Activated naive CD8-positive, alpha-beta T cell treated with anti-CD3 and anti-CD28 coated beads, Interleukin-2, amount 50 U/mL, for 24 hours (primary cell): Measurements from ENCODE around the gene TOR1AIP1.
"Not testable (repeated sequence)": the region's sequence is repeated elsewhere in the genome, so short reads cannot be mapped to it uniquely, and the experiment has no call there.

ENCODE experiments used
- ATAC-seq: fragments of 150-1000 bp; cut with Tn5 transposase; one replicate; pipeline ENCODE4 v1.10.0; 2021
- DNase-seq: peaks from one replicate; pipeline ENCODE4 v3.0.0; 2021
- H3K27ac Mint-ChIP-seq: one replicate; pipeline ENCODE4 v1.8.0; 2021; ENCODE audit warnings: mild to moderate bottlenecking, mixed read lengths
- H3K27me3 Mint-ChIP-seq: one replicate; pipeline ENCODE4 v1.8.0; 2021; ENCODE audit warnings: mixed read lengths
- H3K36me3 Mint-ChIP-seq: one replicate; pipeline ENCODE4 v1.8.0; 2021; ENCODE audit warnings: low read depth, mixed read lengths
- H3K4me1 Mint-ChIP-seq: one replicate; pipeline ENCODE4 v1.8.0; 2021; ENCODE audit warnings: mixed read lengths
- H3K4me3 Mint-ChIP-seq: one replicate; pipeline ENCODE4 v1.8.0; 2021; ENCODE audit warnings: mild to moderate bottlenecking, moderate library complexity, mixed read lengths
- H3K9me3 Mint-ChIP-seq: one replicate; pipeline ENCODE4 v1.8.0; 2021; ENCODE audit warnings: mixed read lengths

Gene TOR1AIP1, protein sequence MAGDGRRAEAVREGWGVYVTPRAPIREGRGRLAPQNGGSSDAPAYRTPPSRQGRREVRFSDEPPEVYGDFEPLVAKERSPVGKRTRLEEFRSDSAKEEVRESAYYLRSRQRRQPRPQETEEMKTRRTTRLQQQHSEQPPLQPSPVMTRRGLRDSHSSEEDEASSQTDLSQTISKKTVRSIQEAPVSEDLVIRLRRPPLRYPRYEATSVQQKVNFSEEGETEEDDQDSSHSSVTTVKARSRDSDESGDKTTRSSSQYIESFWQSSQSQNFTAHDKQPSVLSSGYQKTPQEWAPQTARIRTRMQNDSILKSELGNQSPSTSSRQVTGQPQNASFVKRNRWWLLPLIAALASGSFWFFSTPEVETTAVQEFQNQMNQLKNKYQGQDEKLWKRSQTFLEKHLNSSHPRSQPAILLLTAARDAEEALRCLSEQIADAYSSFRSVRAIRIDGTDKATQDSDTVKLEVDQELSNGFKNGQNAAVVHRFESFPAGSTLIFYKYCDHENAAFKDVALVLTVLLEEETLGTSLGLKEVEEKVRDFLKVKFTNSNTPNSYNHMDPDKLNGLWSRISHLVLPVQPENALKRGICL

DNA sequence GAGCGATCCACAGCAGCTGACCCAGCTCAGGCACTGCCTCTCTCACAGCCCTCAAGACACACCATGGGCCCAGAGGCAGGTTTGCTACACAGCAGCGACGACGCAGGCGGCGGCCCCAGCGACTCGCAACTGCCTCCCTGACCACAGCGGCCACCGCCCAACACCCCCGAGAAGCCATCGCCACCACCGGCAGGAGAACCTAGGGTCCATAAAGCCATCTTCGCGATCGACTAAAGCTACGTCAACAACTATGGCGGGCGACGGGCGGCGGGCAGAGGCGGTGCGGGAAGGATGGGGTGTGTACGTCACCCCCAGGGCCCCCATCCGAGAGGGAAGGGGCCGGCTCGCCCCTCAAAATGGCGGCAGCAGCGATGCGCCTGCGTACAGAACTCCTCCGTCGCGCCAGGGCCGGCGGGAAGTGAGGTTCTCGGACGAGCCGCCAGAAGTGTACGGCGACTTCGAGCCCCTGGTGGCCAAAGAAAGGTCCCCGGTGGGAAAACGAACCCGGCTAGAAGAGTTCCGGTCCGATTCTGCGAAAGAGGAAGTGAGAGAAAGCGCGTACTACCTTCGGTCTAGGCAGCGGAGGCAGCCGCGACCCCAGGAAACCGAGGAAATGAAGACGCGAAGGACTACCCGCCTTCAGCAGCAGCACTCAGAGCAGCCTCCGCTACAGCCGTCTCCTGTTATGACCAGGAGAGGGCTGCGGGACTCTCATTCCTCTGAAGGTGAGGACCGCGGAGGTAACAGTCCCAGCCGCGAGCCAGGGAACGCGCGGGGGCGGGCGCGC is at the start of gene TOR1AIP1:
Gene TOR1AIP1, plus strand, starts transcription at position 33 of the 787 bp plus-strand sequence. Its CDS starts 218 bp downstream, at position 251.
- peak within 1 kb of the TSS; percentile 92 for H3K4me3 Mint-ChIP-seq
- H3K27me3 Mint-ChIP-seq: no peaks in the 10 kb centered on the region
- DNase-seq: peak; percentile 96
- H3K4me1 Mint-ChIP-seq: peaks cover 70% of the 10 kb centered on the region
- H3K27ac Mint-ChIP-seq: peak within 1 kb of the TSS; percentile 98
- no peaks in the 10 kb centered on the region for H3K9me3 Mint-ChIP-seq
- H3K36me3 Mint-ChIP-seq: peaks cover 21% of the 10 kb centered on the region
- peak; percentile 82 for ATAC-seq

DNA sequence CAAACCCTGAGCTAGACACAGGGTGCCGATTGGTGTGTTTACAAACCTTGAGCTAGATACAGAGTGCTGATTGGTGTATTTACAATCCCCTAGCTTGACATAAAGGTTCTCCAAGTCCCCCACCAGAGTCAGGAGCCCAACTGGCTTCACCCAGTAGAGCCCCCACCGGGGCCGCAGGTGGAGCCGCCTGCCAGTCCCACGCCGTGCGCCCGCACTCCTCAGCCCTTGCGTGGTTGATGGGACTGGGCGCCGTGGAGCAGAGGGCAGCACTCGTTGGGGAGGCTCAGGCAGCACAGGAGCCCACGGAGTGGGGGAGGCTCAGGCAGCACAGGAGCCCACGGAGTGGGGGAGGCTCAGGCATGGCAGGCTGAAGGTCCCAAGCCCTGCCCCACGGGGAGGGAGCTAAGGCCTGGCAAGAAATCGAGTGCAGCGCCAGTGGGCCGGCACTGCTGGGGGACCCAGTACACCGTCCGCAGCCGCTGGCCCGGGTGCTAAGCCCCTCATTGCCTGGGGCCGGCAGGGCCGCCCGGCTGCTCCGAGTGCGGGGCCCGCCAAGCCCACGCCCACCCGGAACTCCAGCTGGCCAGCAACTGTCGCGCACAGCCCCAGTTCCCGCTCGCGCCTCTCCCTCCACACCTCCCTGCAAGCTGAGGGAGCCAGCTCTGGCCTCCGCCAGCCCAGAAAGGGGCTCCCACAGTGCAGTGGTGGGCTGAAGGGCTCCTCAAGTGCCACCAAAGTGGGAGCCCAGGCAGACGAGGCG is 45.2 kb upstream of the TOR1AIP1 start:
- H3K36me3 Mint-ChIP-seq, H3K4me1 Mint-ChIP-seq, H3K4me3 Mint-ChIP-seq, ATAC-seq, H3K9me3 Mint-ChIP-seq, DNase-seq, H3K27ac Mint-ChIP-seq, H3K27me3 Mint-ChIP-seq: not testable (repeated sequence)

DNA sequence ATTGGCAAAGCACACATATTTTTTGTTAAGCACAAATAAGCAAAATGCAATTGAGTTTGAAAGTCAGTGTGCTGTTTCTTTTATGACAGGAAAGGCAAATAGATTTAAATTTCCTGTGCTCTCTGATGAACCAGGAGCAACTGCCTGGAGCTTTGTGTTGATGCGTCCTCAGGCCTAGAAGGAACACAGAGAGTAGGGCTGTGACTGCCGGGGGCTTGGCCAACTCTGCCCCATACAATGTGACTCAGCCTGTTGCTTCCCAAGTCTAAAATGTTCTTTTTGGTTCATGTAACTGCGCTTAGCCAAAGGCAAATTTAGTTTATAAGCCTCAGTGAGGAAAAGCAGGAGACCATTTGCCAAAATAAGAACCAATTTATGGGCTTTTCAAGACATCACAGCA is 42.0 kb upstream of the TOR1AIP1 start:
- Mint-ChIP-seq H3K9me3 (no peaks in the 10 kb centered on the region), H3K4me1 (no peaks in the 10 kb centered on the region), H3K36me3 (peaks cover 10% of the 10 kb centered on the region), H3K27ac (no peak overlapping the region), H3K4me3 (no peak overlapping the region), H3K27me3 (no peaks in the 10 kb centered on the region)
- DNase-seq (no peak), ATAC-seq (no peak)

DNA sequence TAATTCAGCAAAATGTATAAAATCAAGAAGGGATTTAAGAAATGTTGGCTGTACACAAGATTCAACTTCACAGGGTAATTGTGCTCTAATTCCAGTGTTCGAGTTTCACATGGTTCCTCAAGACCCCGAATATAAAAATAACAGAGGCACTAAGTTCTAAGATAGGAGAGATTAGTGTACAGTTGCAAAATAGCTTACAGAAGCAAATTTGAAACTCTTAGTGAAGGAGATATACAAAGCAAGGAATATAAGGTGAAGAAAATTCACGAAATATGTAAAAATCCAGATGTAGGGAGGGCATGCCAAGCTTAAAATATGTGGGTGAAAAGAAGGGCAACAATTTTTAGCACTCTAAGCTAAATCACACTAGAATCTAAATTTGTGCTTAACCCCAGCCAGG is 33.9 kb upstream of the TOR1AIP1 start:
- H3K27me3 Mint-ChIP-seq: no peaks in the 10 kb centered on the region
- no peak overlapping the region for H3K27ac Mint-ChIP-seq
- no peaks in the 10 kb centered on the region for H3K4me1 Mint-ChIP-seq
- ATAC-seq (no peak), DNase-seq (no peak)
- peaks cover 42% of the 10 kb centered on the region for H3K36me3 Mint-ChIP-seq
- H3K9me3 Mint-ChIP-seq: no peaks in the 10 kb centered on the region
- H3K4me3 Mint-ChIP-seq: no peak overlapping the region

DNA sequence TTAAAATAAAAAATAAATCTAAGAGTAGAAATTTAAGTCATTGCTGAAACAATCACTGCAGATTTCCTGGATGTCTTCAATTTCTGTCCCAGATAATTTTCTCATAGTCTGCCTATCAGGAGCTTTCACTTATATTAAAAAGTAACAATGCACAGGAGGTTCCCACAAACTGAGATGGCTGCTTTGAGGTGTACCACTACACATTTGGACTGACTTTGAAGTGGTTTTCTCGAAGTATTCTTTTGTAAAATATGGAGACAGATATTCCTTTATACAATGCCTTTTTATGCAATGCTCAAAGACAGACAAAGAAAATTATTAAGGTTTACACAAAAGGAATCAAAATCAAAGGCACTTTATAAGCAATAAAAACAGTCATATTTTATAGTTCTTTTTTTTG is 29.0 kb upstream of the TOR1AIP1 start:
- DNase-seq (no peak), ATAC-seq (no peak)
- Mint-ChIP-seq H3K4me3 (no peak overlapping the region), H3K27ac (no peak overlapping the region), H3K27me3 (no peaks in the 10 kb centered on the region), H3K4me1 (no peaks in the 10 kb centered on the region), H3K9me3 (no peaks in the 10 kb centered on the region), H3K36me3 (peaks cover 43% of the 10 kb centered on the region)

GRCh38 chr1:179855831-179856230 is 26.3 kb upstream of the TOR1AIP1 start:
- H3K36me3 Mint-ChIP-seq: peaks cover 25% of the 10 kb centered on the region
- ATAC-seq, H3K27ac Mint-ChIP-seq, H3K4me1 Mint-ChIP-seq, DNase-seq, H3K4me3 Mint-ChIP-seq, H3K9me3 Mint-ChIP-seq, H3K27me3 Mint-ChIP-seq: not testable (repeated sequence)

DNA sequence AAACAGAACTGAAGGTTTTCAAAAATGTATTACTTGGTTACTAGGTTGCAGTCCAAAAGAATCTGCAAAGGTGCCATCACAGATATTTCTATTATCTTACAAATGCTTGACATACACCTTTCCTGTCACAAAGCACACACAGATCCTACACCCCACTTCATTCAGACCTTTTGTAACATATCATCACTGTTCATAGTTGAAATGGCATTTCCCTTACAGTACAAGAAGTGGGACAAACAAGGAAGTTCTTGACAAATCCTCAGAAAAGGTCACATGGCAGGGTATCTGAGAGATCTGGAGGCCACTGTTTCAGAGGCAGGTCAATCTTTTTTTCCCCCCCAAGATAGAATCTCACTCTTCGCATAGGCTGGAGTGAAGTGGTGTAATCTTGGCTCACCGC is 25.8 kb upstream of the TOR1AIP1 start:
- Mint-ChIP-seq H3K4me1 (no peaks in the 10 kb centered on the region), H3K27me3 (no peaks in the 10 kb centered on the region), H3K4me3 (no peak overlapping the region), H3K36me3 (peaks cover 22% of the 10 kb centered on the region), H3K27ac (no peak overlapping the region), H3K9me3 (no peaks in the 10 kb centered on the region)
- DNase-seq: no peak
- ATAC-seq: no peak

DNA sequence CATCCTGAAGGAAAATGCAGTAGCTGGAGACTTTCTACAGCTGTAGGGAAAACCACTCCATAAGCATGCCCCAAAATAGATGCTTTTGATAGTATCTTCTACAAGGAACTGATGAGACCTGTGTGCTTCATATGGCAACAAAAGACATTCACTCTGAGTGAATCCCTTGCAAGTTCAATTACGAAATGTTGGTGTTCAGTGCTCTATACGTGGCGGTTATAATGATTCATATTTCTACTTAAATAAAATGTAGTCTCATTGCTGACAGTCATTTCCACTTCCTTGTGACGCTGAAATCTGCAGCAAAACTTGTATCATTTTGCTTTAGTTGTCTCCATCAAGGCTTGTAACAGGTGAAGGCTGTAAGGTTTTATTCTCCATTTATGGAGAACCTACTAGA is 25.1 kb upstream of the TOR1AIP1 start:
- Mint-ChIP-seq H3K27me3 (no peaks in the 10 kb centered on the region), H3K4me3 (no peak overlapping the region), H3K27ac (no peak overlapping the region), H3K36me3 (peaks cover 22% of the 10 kb centered on the region), H3K9me3 (no peaks in the 10 kb centered on the region), H3K4me1 (no peaks in the 10 kb centered on the region)
- DNase-seq: no peak
- ATAC-seq: no peak

DNA sequence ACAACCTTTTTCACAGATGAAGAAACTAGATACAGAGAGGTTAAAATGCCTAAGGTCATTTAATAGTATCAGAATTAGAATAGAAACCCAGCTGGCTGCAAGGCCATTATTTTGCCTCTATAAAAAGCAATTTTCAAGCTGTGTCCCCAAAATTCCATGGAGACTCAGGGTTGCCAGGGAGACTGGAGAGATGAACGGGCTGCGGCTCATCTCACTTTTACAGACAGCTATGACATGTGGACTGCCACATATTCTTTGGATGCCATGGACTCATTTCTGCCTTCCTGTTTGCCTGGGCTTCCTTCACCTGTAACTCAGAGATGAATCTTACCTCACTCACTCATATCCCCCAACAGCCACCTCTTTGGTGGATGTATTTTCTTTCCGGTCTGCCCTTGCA is 21.4 kb upstream of the TOR1AIP1 start:
- Mint-ChIP-seq H3K4me3 (no peak overlapping the region), H3K9me3 (no peaks in the 10 kb centered on the region), H3K4me1 (no peaks in the 10 kb centered on the region), H3K27me3 (no peaks in the 10 kb centered on the region), H3K36me3 (peaks cover 37% of the 10 kb centered on the region), H3K27ac (no peak overlapping the region)
- no peak for ATAC-seq
- DNase-seq: no peak

- Mint-ChIP-seq H3K4me3 (no peak overlapping the region), H3K27me3 (no peaks in the 10 kb centered on the region), H3K9me3 (no peaks in the 10 kb centered on the region), H3K4me1 (no peaks in the 10 kb centered on the region), H3K36me3 (peaks cover 32% of the 10 kb centered on the region), H3K27ac (no peak overlapping the region)
- ATAC-seq: no peak
- no peak for DNase-seq
These were observed 16.7 kb upstream of the TOR1AIP1 start for GRCh38 chr1:179865377-179865776.

DNA sequence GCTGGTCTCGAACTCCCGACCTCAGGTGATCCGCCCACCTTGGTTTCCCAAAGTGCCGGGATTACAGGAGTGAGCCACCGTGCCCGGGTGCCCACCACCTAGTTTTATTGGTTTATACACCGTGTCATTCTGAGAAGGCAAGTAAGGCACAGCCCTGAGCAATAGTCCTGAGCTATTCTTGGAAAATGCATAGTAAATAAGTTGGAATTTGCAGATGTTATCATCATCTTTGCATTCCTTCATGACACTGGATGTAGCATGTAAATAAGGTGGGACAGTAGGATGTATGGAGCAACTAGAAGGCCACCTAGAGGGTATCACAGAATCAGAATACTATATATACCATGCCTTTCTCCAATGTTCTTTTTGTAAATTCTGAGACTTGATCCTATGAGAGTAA is 15.5 kb upstream of the TOR1AIP1 start:
- Mint-ChIP-seq H3K4me1 (no peaks in the 10 kb centered on the region), H3K27me3 (no peaks in the 10 kb centered on the region), H3K27ac (no peak overlapping the region), H3K36me3 (peaks cover 33% of the 10 kb centered on the region), H3K4me3 (no peak overlapping the region), H3K9me3 (no peaks in the 10 kb centered on the region)
- DNase-seq (no peak), ATAC-seq (no peak)

GRCh38 chr1:179867493-179868330 is 14.4 kb upstream of the TOR1AIP1 start:
- H3K4me1 Mint-ChIP-seq: peaks cover 7% of the 10 kb centered on the region
- no peak overlapping the region for H3K27ac Mint-ChIP-seq
- DNase-seq (peak; percentile 44), ATAC-seq (peak; percentile 65)
- no peaks in the 10 kb centered on the region for H3K27me3 Mint-ChIP-seq
- H3K4me3 Mint-ChIP-seq: no peak overlapping the region
- no peaks in the 10 kb centered on the region for H3K9me3 Mint-ChIP-seq
- H3K36me3 Mint-ChIP-seq: peaks cover 26% of the 10 kb centered on the region

- Mint-ChIP-seq H3K4me3 (no peak overlapping the region), H3K27ac (no peak overlapping the region), H3K9me3 (no peaks in the 10 kb centered on the region), H3K27me3 (no peaks in the 10 kb centered on the region), H3K36me3 (peaks cover 26% of the 10 kb centered on the region), H3K4me1 (peaks cover 25% of the 10 kb centered on the region)
- no peak for ATAC-seq
- no peak for DNase-seq
These were observed 11.2 kb upstream of the TOR1AIP1 start for GRCh38 chr1:179870870-179871269.

DNA sequence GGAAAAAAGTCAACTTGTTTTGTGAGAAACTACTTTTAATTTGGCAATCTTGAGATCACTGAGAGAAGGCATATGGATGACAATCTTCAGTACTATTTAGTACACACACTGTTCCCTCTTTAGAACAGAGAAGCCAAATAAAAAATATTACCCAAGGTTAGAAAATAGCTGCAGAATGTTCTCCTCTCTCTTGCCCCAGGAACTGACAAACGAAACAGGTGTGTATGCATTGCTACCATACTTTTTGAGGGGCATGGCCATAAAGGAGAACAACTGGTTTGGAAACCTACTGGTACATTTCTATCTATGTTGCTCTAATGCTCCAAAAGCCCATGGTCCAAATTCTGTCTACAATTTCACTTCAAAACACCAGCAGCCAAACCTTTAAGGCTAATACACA is 10.1 kb upstream of the TOR1AIP1 start:
- no peak overlapping the region for H3K27ac Mint-ChIP-seq
- no peak for DNase-seq
- no peak for ATAC-seq
- H3K4me1 Mint-ChIP-seq: peaks cover 34% of the 10 kb centered on the region
- no peaks in the 10 kb centered on the region for H3K27me3 Mint-ChIP-seq
- peaks cover 32% of the 10 kb centered on the region for H3K36me3 Mint-ChIP-seq
- no peak overlapping the region for H3K4me3 Mint-ChIP-seq
- H3K9me3 Mint-ChIP-seq: no peaks in the 10 kb centered on the region
